T-cell (primary cell): ENCODE data around the gene EIF3L. TPM values are rescaled to one million over a fixed set of nuclear protein-coding genes. Genes with fewer than 3 reads are reported as not detected.

Experiments
- ATAC-seq, 4 experiments: fragments of 200-7000 bp in 3 of 4; fragments of 150-1000 bp in 1 of 4; cut with Tn5 transposase; replicated peaks in 1 of 4; 1 replicate in 3 of 4; 2 replicates in 1 of 4; pipeline ENCODE4 v1.10.0; 2021; ENCODE audit warnings: moderate library complexity in 3 of 4, mild to moderate bottlenecking in 2 of 4, moderate number of reproducible peaks in 1 of 4
- CTCF ChIA-PET, 2 donors: fragments of 300-600 bp; sonication (Branson Sonifier 250); formaldehyde crosslinking; loops; one replicate each; lab custom pipeline; 2022; ENCODE audit warnings: antibody characterized with exemption in 2 of 2; lab: Charles Lee
- POLR2A ChIA-PET, 2 donors: fragments of 300-600 bp; sonication (Branson Sonifier 250); formaldehyde crosslinking; loops; one replicate each; lab custom pipeline; 2022; ENCODE audit warnings: antibody characterized with exemption in 2 of 2; lab: Charles Lee
- DNase-seq, 35 experiments: peaks; one replicate each; pipeline versions ENCODE4 v3.0.0 to v3.0.0-alpha.2; 2013 to 2023
- H3K27ac ChIP-seq: one replicate; pipeline ENCODE4 v1.5.1; 2013; ENCODE audit warnings: low read length
- H3K27me3 ChIP-seq, 2 experiments: replicated peaks in 1 of 2; 1 replicate in 1 of 2; 2 replicates in 1 of 2; pipeline versions ENCODE4 v1.6.1 to v1.7.0; 2013; ENCODE audit warnings: low read length in 1 of 2, mixed read lengths in 1 of 2; ENCODE audit not compliant: control insufficient read depth in 2 of 2, insufficient read depth in 2 of 2; ENCODE audit errors: extremely low read depth in 1 of 2
- H3K36me3 ChIP-seq, 2 donors: 1 replicate in 1 of 2; 2 replicates in 1 of 2; pipeline versions ENCODE4 v1.6.1 to v1.7.0; 2013; ENCODE audit warnings: low read length in 1 of 2; ENCODE audit not compliant: control insufficient read depth in 2 of 2, insufficient read depth in 1 of 2; ENCODE audit errors: extremely low read depth in 1 of 2
- H3K4me1 ChIP-seq, 2 experiments: 1 replicate in 1 of 2; 2 replicates in 1 of 2; pipeline versions ENCODE4 v1.6.1 to v1.7.0; 2013; ENCODE audit warnings: low read length in 2 of 2, mixed read lengths in 1 of 2; ENCODE audit not compliant: insufficient read depth in 2 of 2, control insufficient read depth in 1 of 2; ENCODE audit errors: extremely low read depth in 1 of 2
- H3K4me3 ChIP-seq, 2 donors: 1 replicate in 1 of 2; 2 replicates in 1 of 2; pipeline versions ENCODE4 v1.5.1 to v1.7.0; 2013; ENCODE audit warnings: mild to moderate bottlenecking in 2 of 2, low read length in 1 of 2, moderate library complexity in 1 of 2; ENCODE audit not compliant: control insufficient read depth in 1 of 2; ENCODE audit errors: extremely low read depth in 1 of 2
- H3K9me3 ChIP-seq: 2 replicates; pipeline ENCODE4 v1.7.0; 2013
- H3K27ac Mint-ChIP-seq, 2 donors: one replicate each; pipeline ENCODE4 v1.8.0; 2020 to 2021; ENCODE audit warnings: mild to moderate bottlenecking in 2 of 2, mixed read lengths in 2 of 2
- H3K27me3 Mint-ChIP-seq, 2 donors: one replicate each; pipeline ENCODE4 v1.8.0; 2021 to 2022; ENCODE audit warnings: mixed read lengths in 2 of 2
- H3K36me3 Mint-ChIP-seq: one replicate; pipeline ENCODE4 v1.8.0; 2021; ENCODE audit warnings: mixed read lengths
- H3K4me1 Mint-ChIP-seq, 3 donors: one replicate each; pipeline ENCODE4 v1.8.0; 2020 to 2022; ENCODE audit warnings: mixed read lengths in 3 of 3, mild to moderate bottlenecking in 1 of 3
- H3K4me3 Mint-ChIP-seq, 3 donors: one replicate each; pipeline ENCODE4 v1.8.0; 2020 to 2022; ENCODE audit warnings: mild to moderate bottlenecking in 3 of 3, mixed read lengths in 3 of 3, moderate library complexity in 3 of 3
- H3K9me3 Mint-ChIP-seq, 3 donors: one replicate each; pipeline ENCODE4 v1.8.0; 2020 to 2022; ENCODE audit warnings: mixed read lengths in 3 of 3
- WGBS: methylation state at CpG from one replicate; pipeline ENCODE4 v1.1.5; 2013; ENCODE audit warnings: missing lambda C conversion rate; ENCODE audit not compliant: insufficient coverage; 5-methylcytosine and 5-hydroxymethylcytosine counted together
- total RNA-seq, 35 experiments: library from RNA in 6 of 35; stranded (reverse) in 6 of 35; fragments of 120-200 nt in 1 of 35; gene quantifications; one replicate each; pipeline versions ENCODE4 v1.2.1 to v1.2.4 and lab custom pipeline; 2013 to 2026

EIF3L gene
- total RNA-seq, 5 donors from 2014 or later (not counting 1 experiment from before 2014, with no cell fraction given): 428 to 516 (median 483) TPM

GRCh38 chr22:37894939-37895670 lies 45.9 kb downstream of the EIF3L start:
- Histone ChIP-seq H3K36me3 (peaks cover 5% of the 10 kb centered on the region in 2 donors), H3K4me1 (peaks cover 12 to 27% of the 10 kb centered on the region in 2 experiments), H3K27ac (peak overlapping the region; percentile 90), H3K4me3 (no peak overlapping the region), H3K9me3 (no peaks in the 10 kb centered on the region), H3K27me3 (no peaks in the 10 kb centered on the region)
- Mint-ChIP-seq H3K4me3 (peak overlapping the region in 1 of 3 donors; percentile 39), H3K4me1 (peaks cover 20 to 28% (median 25%) of the 10 kb centered on the region in 3 donors), H3K27ac (peak overlapping the region; percentile 73 to 98), H3K27me3 (no peaks in the 10 kb centered on the region), H3K36me3 (no peaks in the 10 kb centered on the region), H3K9me3 (no peaks in the 10 kb centered on the region)
- POLR2A ChIA-PET: no interaction called here
- ATAC-seq (no peak), DNase-seq (no peak)
- 92% methylated on average over 3 of the region's 8 CpGs for WGBS
- CTCF ChIA-PET: interaction anchor here in 1 of 2 donors (0.7 kb wide), 1 partner anchor 32 kb away, joined by 3 read pairs; no protein-coding TSS in a partner anchor

GRCh38 chr22:37896181-37896592 lies 47.0 kb downstream of the EIF3L start:
- H3K27me3 ChIP-seq: no peaks in the 10 kb centered on the region
- ChIA-PET CTCF (interaction anchor here in 1 of 2 donors (0.6 to 1.8 kb wide), 5 partner anchors 10 to 637 kb away, joined by 3 to 10 read pairs (median 3); partner anchors contain the start of gene MICALL1), POLR2A (no interaction called here)
- peaks cover 12 to 27% of the 10 kb centered on the region in 2 experiments for H3K4me1 ChIP-seq
- peak overlapping the region; percentile 39 to 66 (median 46) for H3K4me3 Mint-ChIP-seq
- peak in 34 of 35 experiments; percentile 22 to 73 (median 35) for DNase-seq
- H3K27ac Mint-ChIP-seq: peak overlapping the region; percentile 96 to 98
- H3K4me3 ChIP-seq: peak overlapping the region; percentile 23 to 28
- 0% methylated on average over 1 of the region's 5 CpGs for WGBS
- peaks cover 0 to 3% of the 10 kb centered on the region in 2 donors for H3K36me3 ChIP-seq
- H3K27ac ChIP-seq: peak overlapping the region; percentile 90
- H3K9me3 Mint-ChIP-seq: no peaks in the 10 kb centered on the region
- ATAC-seq: peak; percentile 92 to 99 (median 98)
- H3K9me3 ChIP-seq: no peaks in the 10 kb centered on the region
- peaks cover 20 to 28% (median 25%) of the 10 kb centered on the region in 3 donors for H3K4me1 Mint-ChIP-seq
- H3K27me3 Mint-ChIP-seq: no peaks in the 10 kb centered on the region
- no peaks in the 10 kb centered on the region for H3K36me3 Mint-ChIP-seq

DNA sequence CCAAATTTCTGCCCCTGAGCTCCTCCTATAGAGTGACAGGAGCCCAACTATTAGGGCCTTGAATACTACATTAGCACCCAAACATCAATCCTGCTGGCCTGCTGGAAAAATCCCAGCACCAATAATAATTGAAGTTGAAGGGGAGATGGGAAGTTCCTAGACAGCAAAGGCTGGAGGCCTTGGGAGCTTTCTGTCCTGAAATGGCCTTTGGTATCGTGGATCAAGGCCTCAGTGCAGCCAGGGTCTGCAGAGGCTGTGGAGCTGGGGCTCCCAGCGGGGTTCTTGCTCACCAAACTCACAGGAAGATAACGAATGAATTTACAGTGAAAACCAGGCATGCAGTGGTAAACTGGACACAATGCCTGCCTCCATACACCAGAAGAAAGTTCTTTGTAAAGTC lies 47.7 kb downstream of the EIF3L start:
- H3K9me3 ChIP-seq: no peaks in the 10 kb centered on the region
- H3K27me3 ChIP-seq: no peaks in the 10 kb centered on the region
- Mint-ChIP-seq H3K4me1 (peaks cover 20 to 28% (median 25%) of the 10 kb centered on the region in 3 donors), H3K4me3 (peak overlapping the region in 1 of 3 donors; percentile 66), H3K9me3 (no peaks in the 10 kb centered on the region), H3K27ac (peak overlapping the region; percentile 96 to 98), H3K36me3 (no peaks in the 10 kb centered on the region), H3K27me3 (no peaks in the 10 kb centered on the region)
- ATAC-seq (no peak), DNase-seq (no peak)
- 96% methylated on average over 3 of the region's 3 CpGs for WGBS
- H3K27ac ChIP-seq: peak overlapping the region; percentile 90
- CTCF ChIA-PET: interaction anchor here (0.5 to 1.8 kb wide), 3 partner anchors 9 to 80 kb away, joined by 3 to 10 read pairs (median 4); partner anchors contain the start of gene MICALL1 (in 1 of the 2)
- POLR2A ChIA-PET: no interaction called here
- peaks cover 12 to 27% of the 10 kb centered on the region in 2 experiments for H3K4me1 ChIP-seq
- H3K36me3 ChIP-seq: peaks cover 0 to 2% of the 10 kb centered on the region in 2 donors
- H3K4me3 ChIP-seq: no peak overlapping the region

GRCh38 chr22:37897807-37898206 lies 48.6 kb downstream of the EIF3L start:
- Histone ChIP-seq H3K4me1 (peaks cover 12 to 27% of the 10 kb centered on the region in 2 experiments), H3K4me3 (no peak overlapping the region), H3K27ac (no peak overlapping the region), H3K27me3 (no peaks in the 10 kb centered on the region), H3K36me3 (no peaks in the 10 kb centered on the region), H3K9me3 (no peaks in the 10 kb centered on the region)
- Mint-ChIP-seq H3K36me3 (no peaks in the 10 kb centered on the region), H3K27ac (peak overlapping the region; percentile 64 to 82), H3K4me3 (no peak overlapping the region), H3K9me3 (no peaks in the 10 kb centered on the region), H3K27me3 (no peaks in the 10 kb centered on the region), H3K4me1 (peaks cover 20 to 28% (median 25%) of the 10 kb centered on the region in 3 donors)
- no CpG with 5 or more reads among the region's 2 CpGs for WGBS
- CTCF ChIA-PET: no interaction called here
- POLR2A ChIA-PET: interaction anchor here in 1 of 2 donors (0.6 kb wide), 2 partner anchors 11 to 376 kb away, joined by 6 to 7 read pairs; no protein-coding TSS in a partner anchor
- DNase-seq: no peak
- ATAC-seq: no peak

DNA sequence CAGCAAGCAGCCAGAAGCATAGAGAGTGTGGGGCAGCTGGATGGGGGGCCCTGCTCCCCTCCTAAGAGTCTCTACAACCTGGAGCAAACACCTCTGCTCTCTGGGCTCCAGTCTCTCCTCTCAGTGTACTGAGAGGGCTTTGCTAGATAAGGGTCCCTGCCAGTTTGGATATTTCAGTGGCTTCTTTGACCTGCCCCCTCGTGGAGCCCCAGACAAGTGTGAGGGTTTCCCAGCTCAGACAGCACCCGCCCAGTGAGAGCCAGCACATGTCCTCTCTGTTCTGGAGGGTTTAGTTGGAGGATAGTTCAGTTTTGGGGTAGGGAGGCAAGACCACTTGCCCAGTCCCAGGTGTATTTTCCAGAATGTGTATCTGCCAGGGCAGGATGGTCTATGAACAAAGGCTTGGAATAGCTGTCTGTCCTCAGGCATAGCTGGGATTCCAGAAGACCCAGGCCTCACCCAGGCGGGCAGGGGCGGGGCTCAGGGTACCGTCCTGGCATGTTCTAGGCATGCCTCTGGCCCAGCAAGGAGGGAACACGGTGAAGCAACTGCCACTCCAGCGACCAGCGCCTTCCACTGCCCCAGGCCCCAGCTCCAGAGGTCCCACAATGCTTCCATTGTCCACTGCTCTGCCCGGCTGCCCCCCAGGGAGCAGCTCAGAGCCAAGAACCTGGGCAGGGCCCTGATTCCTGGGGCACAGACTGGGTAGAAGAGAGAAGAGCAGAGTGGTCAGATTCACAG lies 49.4 kb downstream of the EIF3L start:
- 88% methylated on average over 7 of the region's 9 CpGs for WGBS
- no peaks in the 10 kb centered on the region for H3K36me3 ChIP-seq
- no peak overlapping the region for H3K27ac ChIP-seq
- H3K27me3 Mint-ChIP-seq: no peaks in the 10 kb centered on the region
- no peaks in the 10 kb centered on the region for H3K36me3 Mint-ChIP-seq
- H3K4me3 Mint-ChIP-seq: no peak overlapping the region
- H3K27ac Mint-ChIP-seq: peak overlapping the region; percentile 43 to 82
- peaks cover 12 to 27% of the 10 kb centered on the region in 2 experiments for H3K4me1 ChIP-seq
- no peaks in the 10 kb centered on the region for H3K9me3 ChIP-seq
- peaks cover 17 to 28% (median 25%) of the 10 kb centered on the region in 3 donors for H3K4me1 Mint-ChIP-seq
- ChIA-PET CTCF (interaction anchor here in 1 of 2 donors (0.6 kb wide), 1 partner anchor 12 kb away, joined by 5 read pairs; no protein-coding TSS in a partner anchor), POLR2A (no interaction called here)
- no peaks in the 10 kb centered on the region for H3K9me3 Mint-ChIP-seq
- DNase-seq (no peak), ATAC-seq (no peak)
- H3K4me3 ChIP-seq: no peak overlapping the region
- no peaks in the 10 kb centered on the region for H3K27me3 ChIP-seq
